ENCODE data around the gene KCNK4.

Gene KCNK4

DNA sequence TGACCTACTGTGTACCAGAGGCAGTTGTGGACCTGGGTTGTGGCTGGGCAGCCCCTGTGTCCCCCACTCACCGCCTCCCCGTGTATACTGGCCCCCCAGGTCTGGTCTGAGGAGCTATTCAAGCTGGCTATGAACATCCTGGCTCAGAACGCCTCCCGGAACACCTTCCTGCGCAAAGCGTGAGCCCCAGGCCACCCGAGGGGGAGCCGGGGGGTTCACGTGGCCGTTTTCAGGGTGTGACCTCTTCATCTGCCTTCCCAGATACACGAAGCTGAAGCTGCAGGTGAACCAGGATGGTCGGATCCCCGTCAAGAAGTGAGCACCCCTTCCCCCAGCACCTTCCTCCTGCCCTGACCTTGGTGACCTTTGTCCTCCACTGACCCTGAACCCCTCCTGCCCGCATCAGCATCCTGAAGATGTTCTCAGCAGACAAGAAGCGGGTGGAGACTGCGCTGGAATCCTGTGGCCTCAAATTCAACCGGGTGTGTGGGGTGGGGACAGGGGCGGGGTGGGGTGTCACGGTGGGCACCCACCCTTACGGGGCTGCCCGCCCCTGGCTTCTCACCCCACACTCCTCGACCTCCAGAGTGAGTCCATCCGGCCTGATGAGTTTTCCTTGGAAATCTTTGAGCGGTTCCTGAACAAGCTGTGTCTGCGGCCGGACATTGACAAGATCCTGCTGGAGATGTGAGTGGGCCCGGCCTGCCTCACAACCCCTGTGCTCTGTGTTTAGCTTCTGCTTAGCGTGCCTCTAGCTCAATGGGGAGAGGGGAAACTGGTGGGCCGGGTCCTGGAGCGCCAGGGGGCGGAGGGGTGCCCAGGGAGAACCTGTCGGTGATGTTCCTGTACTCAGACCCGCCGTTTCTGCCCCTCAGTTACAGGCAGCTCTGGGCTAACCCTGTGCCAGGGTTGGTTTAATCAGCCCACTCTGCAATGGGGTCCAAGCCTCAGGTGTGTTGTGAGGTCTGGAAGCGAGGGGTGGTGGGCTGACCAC, 35.7 kb upstream of the KCNK4 start:
- Histone ChIP-seq H3K9me3 (ENCODE audit: control insufficient read depth in 1 of 2, low read length in 2 of 2) (no peaks in the 10 kb centered on the region), H3K4me3 (ENCODE audit: low read depth in 1 of 2, low read length in 2 of 2) (no peak overlapping the region), H3K27me3 (ENCODE audit: low read depth, low read length) (no peaks in the 10 kb centered on the region), H3K27ac (ENCODE audit: low read length) (no peak overlapping the region), H3K36me3 (ENCODE audit: control insufficient read depth in 1 of 2, insufficient read depth in 2 of 2, low read length in 2 of 2) (peaks cover 24 to 43% of the 10 kb centered on the region in 2 donors), H3K4me1 (ENCODE audit: control insufficient read depth in 1 of 2, insufficient read depth in 2 of 2, low read length in 2 of 2) (peaks cover 3 to 27% of the 10 kb centered on the region in 2 donors)

DNA sequence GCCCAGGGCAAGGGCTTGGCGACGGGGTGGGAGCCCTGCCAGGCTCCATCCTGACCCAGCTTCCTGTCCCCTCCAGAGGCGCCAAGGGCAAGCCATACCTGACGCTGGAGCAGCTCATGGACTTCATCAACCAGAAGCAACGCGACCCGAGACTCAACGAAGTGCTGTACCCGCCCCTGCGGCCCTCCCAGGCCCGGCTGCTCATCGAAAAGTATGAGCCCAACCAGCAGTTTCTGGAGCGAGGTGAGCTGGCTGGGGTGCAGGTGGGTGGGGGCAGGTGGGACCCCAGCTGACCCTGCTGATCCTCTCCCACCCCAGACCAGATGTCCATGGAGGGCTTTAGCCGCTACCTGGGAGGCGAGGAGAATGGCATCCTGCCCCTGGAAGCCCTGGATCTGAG, 34.8 kb upstream of the KCNK4 start:
- Histone ChIP-seq H3K4me1 (ENCODE audit: control insufficient read depth in 1 of 2, insufficient read depth in 2 of 2, low read length in 2 of 2) (peaks cover 0 to 22% of the 10 kb centered on the region in 2 donors), H3K27me3 (ENCODE audit: low read depth, low read length) (no peaks in the 10 kb centered on the region), H3K27ac (ENCODE audit: low read length) (no peak overlapping the region), H3K36me3 (ENCODE audit: control insufficient read depth in 1 of 2, insufficient read depth in 2 of 2, low read length in 2 of 2) (peaks cover 24 to 47% of the 10 kb centered on the region in 2 donors), H3K9me3 (ENCODE audit: control insufficient read depth in 1 of 2, low read length in 2 of 2) (no peaks in the 10 kb centered on the region), H3K4me3 (ENCODE audit: low read depth in 1 of 2, low read length in 2 of 2) (no peak overlapping the region)

DNA sequence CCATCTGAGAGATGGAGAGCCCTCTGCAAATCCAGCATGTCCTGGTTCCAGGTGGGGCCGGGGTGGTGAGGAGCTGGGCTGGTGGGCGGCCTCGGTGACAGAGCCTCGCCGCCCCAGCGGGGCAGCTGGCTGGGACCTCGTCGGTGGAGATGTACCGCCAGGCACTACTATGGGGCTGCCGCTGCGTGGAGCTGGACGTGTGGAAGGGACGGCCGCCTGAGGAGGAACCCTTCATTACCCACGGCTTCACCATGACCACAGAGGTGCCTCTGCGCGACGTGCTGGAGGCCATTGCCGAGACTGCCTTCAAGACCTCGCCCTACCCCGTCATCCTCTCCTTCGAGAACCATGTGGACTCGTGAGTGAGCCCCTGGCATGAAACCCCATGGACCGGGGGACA, 32.7 kb upstream of the KCNK4 start:
- H3K27me3 ChIP-seq (ENCODE audit: low read depth, low read length) = no peaks in the 10 kb centered on the region
- peaks cover 0 to 6% of the 10 kb centered on the region in 2 donors for H3K4me1 ChIP-seq (ENCODE audit: control insufficient read depth in 1 of 2, insufficient read depth in 2 of 2, low read length in 2 of 2)
- H3K9me3 ChIP-seq (ENCODE audit: control insufficient read depth in 1 of 2, low read length in 2 of 2) = no peaks in the 10 kb centered on the region
- H3K36me3 ChIP-seq (ENCODE audit: control insufficient read depth in 1 of 2, insufficient read depth in 2 of 2, low read length in 2 of 2) = peaks cover 29 to 68% of the 10 kb centered on the region in 2 donors
- no peak overlapping the region for H3K27ac ChIP-seq (ENCODE audit: low read length)
- no peak overlapping the region for H3K4me3 ChIP-seq (ENCODE audit: low read depth in 1 of 2, low read length in 2 of 2)

DNA sequence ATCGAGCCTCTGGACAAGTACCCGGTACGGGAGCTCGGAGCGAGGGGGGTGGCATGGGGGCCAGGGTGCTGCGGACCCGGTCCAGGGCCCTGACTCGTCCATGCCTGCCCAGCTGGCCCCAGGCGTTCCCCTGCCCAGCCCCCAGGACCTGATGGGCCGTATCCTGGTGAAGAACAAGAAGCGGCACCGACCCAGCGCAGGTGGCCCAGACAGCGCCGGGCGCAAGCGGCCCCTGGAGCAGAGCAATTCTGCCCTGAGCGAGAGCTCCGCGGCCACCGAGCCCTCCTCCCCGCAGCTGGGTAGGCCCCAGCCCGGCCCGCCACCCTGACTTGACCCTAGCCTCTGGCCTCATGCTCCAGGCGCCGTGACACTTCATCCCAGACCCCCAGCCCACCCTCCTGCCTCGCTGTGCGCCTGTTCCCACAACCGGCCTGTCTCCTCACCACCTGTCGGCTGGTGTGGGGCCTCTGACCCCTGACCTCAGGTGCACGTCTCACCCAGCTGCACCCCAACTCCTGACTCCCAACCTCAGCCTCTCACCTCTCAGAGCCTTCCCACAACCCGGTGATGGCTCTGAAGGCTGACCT, 32.1 kb upstream of the KCNK4 start:
- Histone ChIP-seq H3K27me3 (ENCODE audit: low read depth, low read length) (no peaks in the 10 kb centered on the region), H3K36me3 (ENCODE audit: control insufficient read depth in 1 of 2, insufficient read depth in 2 of 2, low read length in 2 of 2) (peaks cover 36 to 72% of the 10 kb centered on the region in 2 donors), H3K27ac (ENCODE audit: low read length) (no peak overlapping the region), H3K4me3 (ENCODE audit: low read depth in 1 of 2, low read length in 2 of 2) (no peak overlapping the region), H3K4me1 (ENCODE audit: control insufficient read depth in 1 of 2, insufficient read depth in 2 of 2, low read length in 2 of 2) (no peaks in the 10 kb centered on the region), H3K9me3 (ENCODE audit: control insufficient read depth in 1 of 2, low read length in 2 of 2) (no peaks in the 10 kb centered on the region)

DNA sequence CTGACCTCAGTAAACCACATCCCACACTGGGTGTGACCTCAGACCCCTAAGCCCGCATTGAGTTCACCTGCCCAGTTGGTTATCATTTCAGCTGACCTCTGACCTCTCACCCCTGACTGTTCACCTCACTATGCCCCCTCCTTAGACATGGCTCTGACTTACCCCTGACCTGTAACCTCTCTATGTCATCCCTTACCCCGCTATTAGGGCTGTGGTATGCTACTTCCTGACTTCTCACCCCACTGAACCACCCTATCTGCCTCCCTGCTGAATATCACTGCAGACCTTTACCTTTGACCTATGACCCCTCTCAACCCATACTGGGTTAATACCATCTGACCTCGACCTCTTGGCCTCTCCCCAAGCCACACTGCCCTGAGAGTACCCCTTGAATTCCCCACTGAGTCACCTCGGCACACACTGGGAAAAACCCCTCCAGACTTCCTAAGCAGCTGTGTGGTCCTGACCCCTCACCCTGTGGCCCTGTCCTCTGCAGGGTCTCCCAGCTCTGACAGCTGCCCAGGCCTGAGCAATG, 31.5 kb upstream of the KCNK4 start:
- Histone ChIP-seq H3K36me3 (ENCODE audit: control insufficient read depth in 1 of 2, insufficient read depth in 2 of 2, low read length in 2 of 2) (peaks cover 36 to 69% of the 10 kb centered on the region in 2 donors), H3K9me3 (ENCODE audit: control insufficient read depth in 1 of 2, low read length in 2 of 2) (no peaks in the 10 kb centered on the region), H3K4me1 (ENCODE audit: control insufficient read depth in 1 of 2, insufficient read depth in 2 of 2, low read length in 2 of 2) (no peaks in the 10 kb centered on the region), H3K4me3 (ENCODE audit: low read depth in 1 of 2, low read length in 2 of 2) (no peak overlapping the region), H3K27me3 (ENCODE audit: low read depth, low read length) (no peaks in the 10 kb centered on the region), H3K27ac (ENCODE audit: low read length) (no peak overlapping the region)

DNA sequence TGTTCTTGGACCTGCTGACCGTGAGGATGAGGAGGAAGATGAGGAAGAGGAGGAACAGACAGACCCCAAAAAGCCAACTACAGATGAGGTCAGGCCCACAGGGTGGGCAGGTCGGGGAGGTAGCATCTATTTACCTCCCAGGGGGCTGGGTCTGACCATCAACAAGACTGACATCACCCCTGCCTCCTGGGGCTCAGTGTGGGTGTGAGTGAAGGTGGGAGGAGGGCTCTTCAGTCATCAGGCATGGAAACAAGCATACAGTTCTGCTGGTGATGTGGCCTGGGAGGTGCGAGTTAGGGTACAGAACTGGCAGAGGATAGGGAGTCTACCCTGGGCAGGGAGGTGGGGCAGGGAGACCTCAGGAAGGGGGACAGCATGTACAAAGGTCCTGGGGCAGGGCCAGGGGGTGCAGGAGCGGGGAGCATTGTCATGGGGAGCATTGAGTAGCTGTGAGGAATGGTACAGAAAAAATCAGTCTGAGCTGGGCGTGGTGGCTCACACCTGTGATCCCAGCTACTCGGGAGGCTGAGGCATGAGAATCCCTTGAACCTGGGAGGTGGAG, 30.9 kb upstream of the KCNK4 start:
- no peaks in the 10 kb centered on the region for H3K9me3 ChIP-seq (ENCODE audit: control insufficient read depth in 1 of 2, low read length in 2 of 2)
- H3K36me3 ChIP-seq (ENCODE audit: control insufficient read depth in 1 of 2, insufficient read depth in 2 of 2, low read length in 2 of 2) = peaks cover 31 to 66% of the 10 kb centered on the region in 2 donors
- H3K27ac ChIP-seq (ENCODE audit: low read length) = no peak overlapping the region
- no peaks in the 10 kb centered on the region for H3K4me1 ChIP-seq (ENCODE audit: control insufficient read depth in 1 of 2, insufficient read depth in 2 of 2, low read length in 2 of 2)
- no peaks in the 10 kb centered on the region for H3K27me3 ChIP-seq (ENCODE audit: low read depth, low read length)
- H3K4me3 ChIP-seq (ENCODE audit: low read depth in 1 of 2, low read length in 2 of 2) = no peak overlapping the region

DNA sequence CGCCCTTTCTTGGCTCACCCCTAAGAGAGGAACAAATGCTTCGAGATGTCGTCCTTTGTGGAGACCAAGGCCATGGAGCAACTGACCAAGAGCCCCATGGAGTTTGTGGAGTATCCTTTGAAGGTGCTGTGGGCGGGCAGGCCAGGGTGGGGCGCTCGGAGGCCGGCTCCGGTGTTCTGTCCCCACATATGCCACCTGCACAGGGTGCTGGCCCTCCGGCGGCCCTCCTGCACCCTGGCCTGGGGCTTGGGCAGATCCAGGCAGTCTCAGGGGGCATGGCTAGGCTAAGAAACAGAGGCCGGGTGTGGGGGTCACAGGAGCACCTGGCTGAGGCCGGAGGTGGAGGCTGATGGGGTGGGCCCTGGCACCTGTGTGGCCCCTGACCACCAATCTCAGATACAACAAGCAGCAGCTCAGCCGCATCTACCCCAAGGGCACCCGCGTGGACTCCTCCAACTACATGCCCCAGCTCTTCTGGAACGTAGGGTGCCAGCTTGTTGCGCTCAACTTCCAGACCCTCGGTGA, 29.5 kb upstream of the KCNK4 start:
- peaks cover 40 to 67% of the 10 kb centered on the region in 2 donors for H3K36me3 ChIP-seq (ENCODE audit: control insufficient read depth in 1 of 2, insufficient read depth in 2 of 2, low read length in 2 of 2)
- no peak overlapping the region for H3K4me3 ChIP-seq (ENCODE audit: low read depth in 1 of 2, low read length in 2 of 2)
- no peaks in the 10 kb centered on the region for H3K4me1 ChIP-seq (ENCODE audit: control insufficient read depth in 1 of 2, insufficient read depth in 2 of 2, low read length in 2 of 2)
- no peaks in the 10 kb centered on the region for H3K9me3 ChIP-seq (ENCODE audit: control insufficient read depth in 1 of 2, low read length in 2 of 2)
- H3K27me3 ChIP-seq (ENCODE audit: low read depth, low read length) = no peaks in the 10 kb centered on the region
- H3K27ac ChIP-seq (ENCODE audit: low read length) = no peak overlapping the region

GRCh38 chr11:64262271-64263002, 28.7 kb upstream of the KCNK4 start:
- peaks cover 39 to 65% of the 10 kb centered on the region in 2 donors for H3K36me3 ChIP-seq (ENCODE audit: control insufficient read depth in 1 of 2, insufficient read depth in 2 of 2, low read length in 2 of 2)

GRCh38 chr11:64263021-64263946, 27.8 kb upstream of the KCNK4 start:
- Histone ChIP-seq H3K27ac (ENCODE audit: low read length) (no peak overlapping the region), H3K27me3 (ENCODE audit: low read depth, low read length) (no peaks in the 10 kb centered on the region), H3K4me3 (ENCODE audit: low read depth in 1 of 2, low read length in 2 of 2) (no peak overlapping the region), H3K9me3 (ENCODE audit: control insufficient read depth in 1 of 2, low read length in 2 of 2) (no peaks in the 10 kb centered on the region), H3K36me3 (ENCODE audit: control insufficient read depth in 1 of 2, insufficient read depth in 2 of 2, low read length in 2 of 2) (peaks cover 39 to 62% of the 10 kb centered on the region in 2 donors), H3K4me1 (ENCODE audit: control insufficient read depth in 1 of 2, insufficient read depth in 2 of 2, low read length in 2 of 2) (peaks cover 3 to 7% of the 10 kb centered on the region in 2 donors)

More at GRCh38 chr11:64262271-64263002, 28.7 kb upstream of the KCNK4 start:
- H3K27ac ChIP-seq (ENCODE audit: low read length) = no peak overlapping the region
- no peaks in the 10 kb centered on the region for H3K9me3 ChIP-seq (ENCODE audit: control insufficient read depth in 1 of 2, low read length in 2 of 2)
- H3K27me3 ChIP-seq (ENCODE audit: low read depth, low read length) = no peaks in the 10 kb centered on the region
- no peaks in the 10 kb centered on the region for H3K4me1 ChIP-seq (ENCODE audit: control insufficient read depth in 1 of 2, insufficient read depth in 2 of 2, low read length in 2 of 2)
- no peak overlapping the region for H3K4me3 ChIP-seq (ENCODE audit: low read depth in 1 of 2, low read length in 2 of 2)

- H3K27ac ChIP-seq (ENCODE audit: low read length) = no peak overlapping the region
- H3K36me3 ChIP-seq (ENCODE audit: control insufficient read depth in 1 of 2, insufficient read depth in 2 of 2, low read length in 2 of 2) = peaks cover 34 to 56% of the 10 kb centered on the region in 2 donors
- no peaks in the 10 kb centered on the region for H3K9me3 ChIP-seq (ENCODE audit: control insufficient read depth in 1 of 2, low read length in 2 of 2)
- peaks cover 9 to 13% of the 10 kb centered on the region in 2 donors for H3K4me1 ChIP-seq (ENCODE audit: control insufficient read depth in 1 of 2, insufficient read depth in 2 of 2, low read length in 2 of 2)
- no peak overlapping the region for H3K4me3 ChIP-seq (ENCODE audit: low read depth in 1 of 2, low read length in 2 of 2)
- no peaks in the 10 kb centered on the region for H3K27me3 ChIP-seq (ENCODE audit: low read depth, low read length)
Observed at GRCh38 chr11:64263947-64264317, 27.2 kb upstream of the KCNK4 start.
